Glomerular endothelial cell (primary cell): ENCODE results near the gene UNC13B. TPM values are rescaled to one million over a fixed set of nuclear protein-coding genes. Genes with fewer than 3 reads are reported as not detected.
"Not testable (repeated sequence)": the region's sequence is repeated elsewhere in the genome, so short reads cannot be mapped to it uniquely, and the experiment has no call there.

Source experiments
- DNase-seq: peaks from one replicate; pipeline ENCODE4 v3.0.0-alpha.2; 2011; ENCODE audit warnings: low read depth, low spot score; ENCODE audit errors: extremely low read depth
- total RNA-seq: library from RNA; depleted of rRNA; stranded (reverse); fragments of >200 nt; gene quantifications from 2 replicates; pipeline ENCODE4 v1.2.3, GENCODE V29; 2015

UNC13B gene
- total RNA-seq = 32.3 and 38.9 TPM in 2 replicates

DNA sequence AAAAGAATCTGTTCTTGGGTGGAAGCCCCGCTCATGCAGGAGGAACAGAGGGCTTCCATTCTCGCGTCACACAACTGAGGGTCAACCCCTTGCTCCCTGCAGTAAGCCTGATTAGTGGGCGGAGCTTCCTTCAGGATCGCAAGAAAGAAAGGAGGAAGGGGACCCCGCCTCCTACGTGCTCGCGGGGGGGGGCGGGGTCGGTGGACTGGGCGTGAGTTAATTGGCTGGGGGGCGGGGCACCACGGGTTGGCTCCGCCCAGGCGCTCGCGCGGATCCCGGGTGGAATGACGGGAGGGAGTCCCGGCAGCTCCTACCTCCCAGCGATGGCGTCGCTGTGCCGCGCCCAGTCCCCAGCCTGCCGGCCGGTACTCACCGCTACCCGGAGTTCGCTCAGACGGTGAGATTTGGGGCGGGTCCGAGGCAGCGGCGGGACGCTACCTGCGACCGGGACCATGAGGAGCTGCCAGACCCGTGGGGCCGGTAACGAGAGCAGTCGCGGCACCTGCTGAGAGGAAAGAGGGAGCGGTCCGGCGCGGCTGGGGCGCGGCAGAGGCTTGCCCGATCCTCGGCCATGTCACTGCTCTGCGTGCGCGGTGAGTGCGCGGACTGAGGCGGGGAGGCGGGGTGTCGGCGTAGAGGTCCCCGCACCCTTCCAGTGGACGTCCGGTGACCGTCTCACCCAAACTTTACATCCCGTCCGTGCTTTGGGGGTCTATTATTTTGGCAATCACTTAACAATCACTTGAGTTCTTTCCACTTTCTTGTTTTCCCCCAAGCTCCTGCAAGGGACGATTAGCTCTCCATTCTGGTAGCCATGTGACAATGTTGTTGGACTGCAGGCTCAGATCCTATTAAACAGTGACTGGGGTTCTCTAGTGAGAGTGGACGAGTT lies at the start of gene UNC13B:
TSS of gene UNC13B (plus strand) at position 297 of the 892 bp plus-strand sequence. CDS start at position 572, 275 bp downstream.
- DNase-seq = no peak

DNA sequence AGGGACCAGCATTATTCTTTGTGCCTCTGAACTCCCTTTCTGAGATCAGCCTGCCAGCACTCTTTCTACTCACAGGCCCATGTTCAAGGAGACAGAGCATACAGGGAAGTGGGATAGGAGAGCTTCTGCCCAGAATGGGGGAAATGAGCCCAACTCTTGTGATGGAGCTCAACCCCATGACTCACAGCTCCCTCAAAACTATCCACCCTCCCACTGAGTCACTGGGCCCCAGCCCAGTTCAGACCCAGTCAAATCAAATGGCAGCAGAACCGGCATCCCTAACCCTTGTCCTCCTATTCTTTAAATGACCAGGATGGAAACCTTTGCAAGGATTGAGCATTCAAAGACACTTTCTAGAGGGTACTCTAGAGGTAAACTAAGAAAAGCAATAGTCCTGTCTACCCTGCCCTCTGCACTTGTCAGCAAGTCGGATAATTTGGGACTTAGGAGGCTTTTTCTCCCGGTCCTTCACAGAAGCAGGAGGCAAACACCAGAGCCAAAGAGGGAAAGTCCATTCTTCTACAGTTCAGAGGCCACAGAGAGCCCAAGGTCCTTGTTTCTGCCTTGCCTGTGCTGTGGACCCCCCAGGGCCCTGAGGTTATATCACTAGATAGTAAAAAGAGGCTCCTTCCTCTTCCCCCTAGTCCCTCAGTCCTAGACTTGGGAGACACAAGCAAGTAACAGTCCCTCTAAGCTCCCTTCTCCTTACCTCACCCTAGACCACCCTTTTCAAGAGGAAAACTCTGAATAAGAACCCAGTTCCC lies 49.4 kb upstream of the UNC13B start:
- DNase-seq = no peak

DNA sequence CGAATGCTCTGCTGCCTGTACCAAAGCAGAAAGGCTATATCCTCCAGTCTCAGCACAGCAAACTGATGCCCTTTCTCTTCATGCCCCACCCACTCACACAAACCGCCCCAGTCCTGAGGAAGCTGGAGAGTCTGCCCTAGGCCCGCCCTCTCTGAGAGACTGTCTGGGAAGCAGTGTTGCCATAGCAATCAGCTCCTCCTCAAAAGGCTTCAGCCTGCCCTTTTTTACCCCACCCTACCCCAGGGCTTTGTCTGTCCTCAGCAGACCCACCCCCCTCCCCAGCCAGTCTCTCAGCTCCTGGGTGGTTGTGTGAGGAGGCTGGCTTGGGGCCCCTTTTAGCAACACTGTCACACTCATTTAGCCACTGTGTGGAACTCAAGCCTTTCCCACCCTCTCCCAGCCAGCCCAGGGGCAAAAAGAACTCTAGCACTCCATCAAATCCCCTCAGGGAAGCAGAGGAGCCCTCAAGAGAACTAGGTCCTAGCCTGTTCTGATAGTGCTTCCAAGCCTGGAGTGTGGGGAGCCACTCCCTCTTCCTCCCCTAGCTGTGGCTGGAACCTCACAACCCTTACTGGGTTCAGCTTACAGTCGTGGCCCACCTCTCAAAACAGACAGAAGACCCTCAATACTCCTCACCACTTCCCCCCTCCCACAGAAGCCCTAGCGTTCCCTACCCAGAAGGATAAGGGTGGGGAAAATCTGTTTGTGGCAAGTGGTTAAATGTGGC lies 47.5 kb upstream of the UNC13B start:
- DNase-seq = no peak

DNA sequence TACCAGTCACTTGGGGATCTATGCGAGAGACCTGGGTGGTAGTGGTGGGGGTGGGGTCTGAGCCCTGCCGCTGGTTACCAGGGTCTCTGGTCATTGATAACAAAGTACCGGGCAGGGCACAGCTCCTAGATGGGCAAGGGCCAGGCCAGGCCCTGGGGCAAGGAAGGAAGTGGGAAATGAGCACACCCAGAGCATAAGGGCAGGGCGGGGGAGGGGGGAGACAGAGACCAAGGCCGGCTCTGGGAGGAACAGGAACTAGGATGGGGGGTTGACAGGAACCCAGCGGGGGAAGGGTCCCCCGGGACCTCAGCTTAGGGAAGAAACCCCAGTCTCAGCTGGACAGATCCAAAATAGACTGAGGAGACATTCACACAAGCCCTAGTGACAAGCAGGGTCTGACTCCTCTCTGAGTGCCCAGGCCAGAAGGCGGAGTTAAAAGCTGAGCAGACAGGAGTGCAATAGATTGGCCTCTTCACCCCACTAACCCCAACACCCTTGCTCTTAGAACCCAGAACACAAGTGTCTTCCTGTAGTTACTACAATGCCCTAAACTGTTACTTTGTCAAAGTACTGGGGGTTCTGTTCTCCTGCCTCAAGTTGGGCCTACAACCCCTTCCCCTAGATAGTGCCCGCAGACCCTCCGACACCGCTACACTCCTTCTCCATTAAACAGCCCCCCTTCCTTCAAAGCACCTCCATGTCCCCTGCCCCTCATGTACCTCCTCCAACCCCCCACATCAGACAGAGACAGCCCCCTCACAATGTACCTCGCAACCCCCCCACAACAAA lies 46.8 kb upstream of the UNC13B start:
- DNase-seq = no peak

DNA sequence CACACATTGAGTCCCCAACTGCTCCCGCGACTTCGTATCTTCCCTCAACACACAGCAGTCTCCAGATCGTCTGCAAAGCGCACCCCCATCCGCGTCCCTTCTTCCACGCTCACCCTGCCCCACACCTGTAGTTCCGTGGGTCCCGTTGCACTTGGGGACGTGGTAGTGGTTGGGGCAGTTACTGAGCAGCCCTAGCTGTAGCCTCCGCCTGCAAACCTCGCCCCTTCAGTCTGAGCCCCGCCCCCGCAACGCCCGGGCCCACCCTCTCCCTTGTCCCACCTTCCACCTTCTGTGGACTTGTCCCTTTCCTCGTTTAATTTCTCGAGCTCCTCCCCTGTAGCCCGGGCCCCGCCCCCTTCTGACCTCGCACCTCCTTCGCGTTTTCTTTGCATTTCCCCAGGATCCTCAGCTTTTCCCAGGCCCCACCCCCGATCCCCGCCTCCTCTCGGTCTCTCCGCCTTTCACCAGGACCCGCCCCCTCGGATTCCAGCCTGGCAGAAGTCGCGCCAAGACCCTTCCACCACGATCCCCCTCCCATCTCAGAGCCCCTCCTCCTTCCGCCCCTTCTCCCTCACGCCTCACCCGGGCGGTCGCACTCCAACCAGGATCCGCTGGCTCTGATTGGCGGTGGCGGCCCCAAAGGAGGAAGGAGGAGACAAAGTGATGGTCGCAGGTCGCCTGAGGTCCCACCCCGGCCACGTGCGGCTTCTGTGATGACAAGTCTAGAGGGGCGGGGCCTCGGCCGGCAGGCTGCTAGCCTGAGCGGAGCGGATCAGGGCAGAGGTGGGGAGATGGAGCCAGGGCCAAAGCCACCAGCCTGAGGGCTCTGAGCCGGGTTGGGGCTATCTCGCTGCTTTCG lies 45.9 kb upstream of the UNC13B start, which contains the start of gene ATOSB:
TSS of gene ATOSB (minus strand) at position 183 of the 859 bp plus-strand sequence. CDS start 7,588 bp downstream, outside the sequence.
- DNase-seq = peak; percentile 81

DNA sequence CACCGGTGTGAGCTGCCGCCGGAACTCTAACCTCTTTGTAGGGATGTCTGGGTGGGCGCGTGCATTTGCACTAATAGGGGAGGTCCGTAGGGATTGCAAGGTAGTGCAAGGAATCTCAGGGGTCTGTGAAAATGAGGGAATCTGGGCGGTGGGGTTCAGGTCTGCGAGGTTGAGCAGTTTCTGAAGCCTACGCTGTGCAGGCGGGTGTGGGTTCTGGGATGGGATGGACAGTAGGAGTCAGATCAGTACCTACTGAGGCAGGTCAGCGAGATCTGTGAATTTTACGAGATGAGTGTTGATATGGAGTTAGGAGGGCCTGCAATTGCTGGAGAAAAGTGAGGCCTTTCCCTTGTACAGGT lies 45.3 kb upstream of the UNC13B start:
- DNase-seq = no peak

DNA sequence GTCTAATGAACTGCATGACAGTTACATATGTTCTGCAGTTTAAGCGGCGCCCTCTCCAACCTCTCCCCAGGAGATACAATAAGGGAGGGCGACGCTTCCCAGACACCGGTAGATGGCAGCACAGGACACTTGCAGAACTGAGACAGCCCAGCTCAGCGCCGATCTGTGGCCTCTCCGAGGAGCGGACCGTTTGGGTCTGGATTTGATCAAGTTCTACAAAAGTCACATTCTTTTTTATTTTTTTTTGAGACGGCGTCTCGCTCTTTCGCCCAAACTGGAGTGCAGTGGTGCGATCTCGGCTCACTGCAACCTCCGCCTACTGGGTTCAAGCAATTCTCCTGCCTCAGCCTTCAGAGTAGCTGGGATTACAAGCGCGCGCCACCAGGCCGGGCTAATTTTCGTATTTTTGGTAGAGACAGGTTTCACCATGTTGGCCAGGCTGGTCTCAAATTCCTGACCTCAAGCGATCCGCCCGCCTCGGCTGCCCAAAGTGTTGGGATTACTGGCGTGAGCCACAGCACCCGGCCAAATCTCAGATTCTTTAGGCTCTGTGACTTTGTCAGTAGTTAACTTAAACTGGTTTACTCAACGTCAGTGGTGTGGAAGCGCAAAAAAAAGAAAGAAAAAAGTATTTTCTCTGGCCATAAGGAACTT lies 44.8 kb upstream of the UNC13B start:
- peak; percentile 84 for DNase-seq

DNA sequence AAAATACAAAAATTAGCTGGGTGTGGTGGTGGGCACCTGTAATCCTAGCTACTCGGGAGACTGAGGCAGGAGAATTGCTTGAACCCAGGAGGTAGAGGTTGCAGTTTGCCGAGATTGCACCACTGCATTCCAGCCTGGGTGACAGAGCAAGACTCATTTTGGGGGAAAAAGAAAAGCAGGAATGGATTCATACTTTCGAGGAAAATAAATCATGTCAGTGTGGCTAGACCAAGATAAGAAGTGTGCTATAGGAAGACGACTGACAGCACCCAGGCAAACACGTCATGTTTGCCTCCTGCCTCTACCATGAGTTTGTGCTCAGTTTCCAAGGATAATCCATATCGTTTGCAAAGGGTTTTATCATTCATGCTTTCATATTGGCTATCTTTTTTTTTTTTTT lies 26.9 kb upstream of the UNC13B start:
- DNase-seq = no peak

DNA sequence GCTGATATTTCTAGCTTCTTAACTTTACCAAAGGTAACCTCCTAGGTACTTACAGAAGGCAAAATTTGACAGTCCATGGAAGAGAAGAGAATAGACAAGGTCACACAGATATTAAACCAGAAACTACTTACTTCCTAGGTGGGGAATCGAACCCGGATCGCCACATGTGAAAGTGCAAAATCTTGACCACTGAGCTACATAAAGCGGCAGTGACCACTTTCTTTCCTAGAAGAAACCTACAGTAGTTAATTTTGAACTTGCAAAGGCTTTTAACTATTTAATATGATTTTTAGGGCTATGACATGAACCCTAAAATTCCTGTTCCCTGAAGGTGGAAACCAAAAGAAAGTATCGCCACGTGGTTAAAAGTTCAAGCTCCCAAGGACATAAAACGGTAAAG lies 25.8 kb upstream of the UNC13B start:
- no peak for DNase-seq

DNA sequence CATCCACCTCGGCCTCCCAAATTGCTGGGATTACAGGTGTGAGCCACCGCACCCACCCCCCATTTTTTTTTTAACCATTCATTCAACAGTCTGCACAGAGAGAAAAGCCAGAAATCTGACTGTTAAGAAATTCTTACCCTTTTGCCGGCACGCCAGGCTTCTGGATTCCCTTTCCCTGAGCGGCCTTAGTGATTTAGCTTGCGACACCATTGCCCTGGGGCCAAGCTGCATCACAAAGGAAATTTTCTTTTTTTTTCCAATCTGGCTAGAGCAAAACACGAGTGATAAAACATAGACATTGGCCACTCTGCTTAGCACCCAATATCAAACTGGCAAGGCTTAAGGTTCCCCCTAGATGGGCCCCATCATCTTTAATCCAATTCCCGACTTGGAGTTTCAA lies 24.9 kb upstream of the UNC13B start:
- no peak for DNase-seq

DNA sequence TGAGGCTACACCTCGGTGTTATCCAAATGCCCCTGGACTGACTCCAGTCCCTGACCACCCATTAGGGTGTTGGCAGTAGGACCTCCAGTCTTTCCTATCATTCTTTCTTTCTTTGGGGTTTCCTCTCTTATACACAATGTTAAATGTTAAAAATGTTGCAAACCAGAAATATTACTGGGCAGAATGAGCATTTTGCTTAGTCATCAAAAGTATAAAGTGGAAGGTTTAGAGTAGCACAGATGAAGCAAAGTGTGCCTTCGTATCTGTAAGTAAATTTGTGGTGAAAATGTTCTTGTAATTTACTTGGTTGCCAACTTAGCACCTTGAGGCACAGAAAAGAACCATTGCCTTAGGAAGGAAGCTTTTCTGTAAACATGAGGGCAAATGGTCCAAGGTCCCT lies 21.7 kb upstream of the UNC13B start:
- DNase-seq = no peak

DNA sequence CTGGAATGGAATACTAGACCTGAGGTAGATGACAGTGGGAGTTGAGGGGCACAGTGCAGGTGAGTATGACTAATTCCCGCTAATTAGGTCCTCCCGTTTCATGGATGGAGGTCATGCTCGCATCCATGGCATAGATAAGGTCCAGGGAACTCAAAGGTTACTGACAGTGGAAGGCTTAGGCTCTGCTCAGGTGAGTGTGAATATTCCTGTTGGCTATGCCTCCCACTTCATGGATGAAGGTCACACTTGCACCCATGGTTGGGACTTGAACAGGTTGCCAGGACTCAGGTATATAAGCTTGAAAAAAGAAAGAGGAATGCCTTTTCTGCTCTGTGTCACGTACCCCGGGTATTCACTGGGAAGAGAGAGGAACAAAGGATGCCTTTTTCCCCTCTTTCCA lies 19.8 kb upstream of the UNC13B start:
- DNase-seq = no peak

DNA sequence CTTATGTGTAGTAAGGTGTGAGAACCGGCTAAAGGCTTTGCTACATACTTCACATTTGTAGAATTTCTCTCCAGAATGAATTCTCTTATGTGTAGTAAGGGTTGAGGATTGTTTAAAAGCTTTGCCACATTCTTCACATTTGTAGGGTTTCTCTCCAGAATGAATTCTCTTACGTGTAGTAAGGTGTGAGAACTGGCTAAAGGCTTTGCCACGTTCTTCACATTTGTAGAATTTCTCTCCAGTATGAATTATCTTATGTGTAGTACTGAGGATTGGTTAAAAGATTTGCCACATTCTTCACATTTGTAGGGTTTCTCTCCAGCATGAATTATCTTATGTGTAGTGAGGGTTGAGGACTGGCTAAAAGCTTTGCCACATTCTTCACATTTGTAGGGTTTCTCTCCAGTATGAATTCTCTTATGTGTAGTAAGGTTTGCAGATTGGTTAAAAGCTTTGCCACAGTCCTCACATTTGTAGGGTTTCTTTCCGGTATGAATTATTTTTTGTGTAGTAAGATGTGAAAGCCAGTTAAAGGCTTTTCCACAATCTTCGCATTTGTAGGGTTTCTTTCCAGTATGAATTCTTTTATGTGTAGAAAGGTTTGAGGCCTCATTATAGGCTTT lies 13.8 kb upstream of the UNC13B start:
- not testable (repeated sequence) for DNase-seq

DNA sequence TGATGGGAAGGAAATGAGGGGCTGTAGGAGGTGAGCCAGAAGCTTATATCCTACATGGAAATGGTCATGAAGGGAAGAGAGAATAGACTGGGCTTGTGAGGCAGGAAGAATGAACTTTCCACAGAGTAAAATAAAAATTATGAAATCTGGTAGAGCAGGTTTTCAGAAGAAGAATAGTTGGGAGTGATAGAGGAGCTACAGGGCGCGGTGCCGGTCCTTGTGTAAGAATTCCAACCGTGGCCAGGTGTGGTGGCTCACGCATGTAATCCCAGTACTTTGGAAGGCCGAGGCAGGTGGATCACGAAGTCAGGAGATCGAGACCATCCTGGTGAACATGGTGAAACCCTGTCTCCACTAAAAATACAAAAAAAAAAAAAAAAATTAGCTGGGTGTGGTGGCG lies 8.9 kb upstream of the UNC13B start:
- no peak for DNase-seq

DNA sequence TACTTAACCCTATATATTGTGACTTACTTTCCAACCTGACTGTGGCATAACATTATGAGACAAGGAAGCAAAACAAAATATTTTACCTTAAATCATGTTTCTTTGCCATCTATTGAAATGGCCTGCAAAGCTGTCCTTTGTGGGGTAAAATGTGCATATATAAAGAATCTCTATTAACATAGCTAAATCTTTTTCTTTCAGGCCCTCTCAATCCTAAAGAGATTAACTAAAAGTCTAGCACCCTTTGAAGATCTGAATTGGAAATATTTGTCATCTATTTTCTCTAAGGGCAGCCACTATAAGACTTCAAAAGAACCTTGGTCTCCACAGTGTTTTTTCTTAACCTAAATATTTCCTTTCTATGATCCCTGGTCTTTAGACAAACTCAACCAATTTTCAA lies 5.0 kb upstream of the UNC13B start:
- no peak for DNase-seq

DNA sequence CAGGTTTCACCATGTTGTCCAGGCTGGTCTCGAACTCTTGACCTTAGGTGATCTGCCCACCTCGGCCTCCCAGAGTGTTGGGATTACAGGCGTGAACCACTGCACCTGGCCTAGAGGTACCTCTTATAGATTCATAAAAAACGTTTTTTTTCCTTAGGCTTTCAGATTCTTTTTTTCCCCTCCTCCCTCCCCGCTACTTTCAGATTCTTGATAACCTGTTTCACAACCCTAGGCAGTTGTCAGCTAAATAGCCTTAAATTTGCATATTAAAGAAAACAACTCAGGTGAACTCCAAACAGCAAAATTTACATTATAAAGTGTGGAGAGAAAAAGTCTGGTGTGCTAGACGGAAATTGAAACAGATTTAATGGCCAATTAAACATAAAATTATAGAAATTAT lies 4.0 kb upstream of the UNC13B start:
- DNase-seq = not testable (repeated sequence)

DNA sequence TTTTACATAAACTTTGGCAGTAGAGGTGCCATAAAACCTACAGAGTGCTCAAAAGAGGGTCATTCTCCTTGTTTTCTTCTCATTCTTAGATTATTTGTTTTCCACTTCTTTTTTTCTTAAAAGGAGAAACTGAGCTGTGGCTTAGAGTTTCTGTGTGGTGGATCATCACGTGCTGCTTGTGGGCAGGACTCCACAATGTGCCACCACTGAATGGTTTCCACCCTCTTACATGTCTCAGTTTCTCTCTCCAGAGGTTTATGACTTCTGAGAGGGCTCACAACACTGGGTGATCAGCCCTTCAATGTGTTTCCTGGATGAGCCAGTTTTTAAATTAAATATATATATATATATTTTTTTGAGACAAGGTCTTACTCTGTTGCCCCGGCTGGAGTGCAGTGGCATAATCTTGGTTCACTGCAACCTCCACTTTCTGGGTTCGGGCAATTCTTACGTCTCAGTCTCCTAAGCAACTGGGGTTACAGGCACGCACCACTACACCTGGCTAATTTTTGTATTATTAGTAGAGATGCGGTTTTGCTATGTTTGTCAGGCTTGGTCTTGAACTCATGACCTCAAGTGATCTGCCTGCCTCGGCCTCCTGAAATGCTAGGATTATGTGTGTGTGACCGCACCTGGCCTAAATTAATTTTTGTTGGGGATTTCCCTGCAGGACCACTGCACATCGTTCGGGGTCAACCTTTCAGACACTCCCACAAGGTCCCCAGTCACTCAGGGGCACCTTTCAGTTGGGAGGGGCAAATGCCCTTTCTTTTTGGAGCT lies 3.1 kb upstream of the UNC13B start:
- DNase-seq = no peak
